GM18870 (cell line): ENCODE data around the gene CAPZA1.

Experiments
- ATAC-seq: cut with Tn5 transposase; IDR thresholded peaks from one replicate; pipeline ENCODE4 v1.9.1; 2021; ENCODE audit warnings: moderate library complexity; ENCODE audit not compliant: unreplicated experiment

CAPZA1 gene

DNA sequence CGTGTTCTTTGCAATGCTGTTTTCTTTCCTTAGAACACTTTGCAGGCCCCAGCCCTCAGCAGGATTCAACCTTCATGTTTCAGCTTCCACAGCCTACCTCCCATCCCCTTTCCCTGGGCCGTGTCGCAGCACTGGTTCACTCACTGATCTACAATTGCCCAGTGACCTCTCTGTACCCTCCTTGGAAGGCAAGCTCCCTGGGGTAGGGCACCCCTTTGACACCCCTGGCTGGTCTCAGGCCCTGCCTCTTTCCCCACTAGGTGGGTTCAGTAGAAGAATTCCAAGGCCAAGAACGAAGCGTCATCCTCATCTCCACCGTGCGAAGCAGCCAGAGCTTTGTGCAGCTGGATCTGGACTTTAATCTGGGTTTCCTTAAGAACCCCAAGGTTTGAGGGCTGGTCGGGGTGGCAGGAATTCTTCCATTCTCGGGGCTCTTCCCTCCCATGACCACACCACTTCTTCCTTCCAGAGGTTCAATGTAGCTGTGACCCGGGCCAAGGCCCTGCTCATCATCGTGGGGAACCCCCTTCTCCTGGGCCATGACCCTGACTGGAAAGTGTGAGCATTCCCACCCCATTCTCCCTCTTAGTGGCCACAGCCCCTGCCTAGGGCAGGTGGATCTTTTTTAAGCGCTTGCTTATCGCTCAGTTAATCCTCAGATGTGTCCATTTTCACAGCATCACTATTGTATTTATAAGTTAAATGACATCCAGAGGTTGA, 80.0 kb downstream of the CAPZA1 start:
- no peak for ATAC-seq

DNA sequence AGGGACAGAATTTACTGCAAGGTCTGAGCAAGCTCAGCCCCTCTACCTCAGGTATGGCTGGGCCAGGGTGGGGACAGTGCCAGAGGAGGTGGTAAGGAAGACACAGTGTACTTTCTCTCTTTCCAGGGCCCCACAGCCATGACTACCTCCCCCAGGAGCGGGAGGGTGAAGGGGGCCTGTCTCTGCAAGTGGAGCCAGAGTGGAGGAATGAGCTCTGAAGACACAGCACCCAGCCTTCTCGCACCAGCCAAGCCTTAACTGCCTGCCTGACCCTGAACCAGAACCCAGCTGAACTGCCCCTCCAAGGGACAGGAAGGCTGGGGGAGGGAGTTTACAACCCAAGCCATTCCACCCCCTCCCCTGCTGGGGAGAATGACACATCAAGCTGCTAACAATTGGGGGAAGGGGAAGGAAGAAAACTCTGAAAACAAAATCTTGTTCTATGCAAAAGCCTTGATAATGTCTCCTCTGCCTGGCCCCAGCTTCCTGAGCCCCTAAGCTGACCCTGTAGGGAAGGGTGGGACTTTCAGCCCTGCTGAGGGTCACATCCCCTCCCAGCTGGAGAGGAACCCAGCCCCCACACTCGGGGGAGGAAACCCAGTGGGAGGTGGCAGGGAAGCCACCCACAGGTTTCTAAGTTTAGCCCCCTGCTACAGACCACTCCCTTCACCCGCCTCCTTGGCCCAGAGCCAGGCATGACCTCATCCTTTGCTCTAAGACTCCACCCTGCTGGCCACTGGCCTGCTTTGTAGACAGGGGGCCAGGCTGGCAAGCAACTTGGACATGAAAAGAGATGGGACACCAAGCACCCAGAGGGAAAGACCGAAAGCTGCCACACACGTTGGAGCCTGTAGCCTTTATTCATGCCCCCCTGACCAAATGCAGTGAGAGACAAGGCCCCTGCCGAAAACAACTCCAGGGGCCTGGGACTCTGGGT, 80.9 kb downstream of the CAPZA1 start:
- ATAC-seq: peak; percentile 47

DNA sequence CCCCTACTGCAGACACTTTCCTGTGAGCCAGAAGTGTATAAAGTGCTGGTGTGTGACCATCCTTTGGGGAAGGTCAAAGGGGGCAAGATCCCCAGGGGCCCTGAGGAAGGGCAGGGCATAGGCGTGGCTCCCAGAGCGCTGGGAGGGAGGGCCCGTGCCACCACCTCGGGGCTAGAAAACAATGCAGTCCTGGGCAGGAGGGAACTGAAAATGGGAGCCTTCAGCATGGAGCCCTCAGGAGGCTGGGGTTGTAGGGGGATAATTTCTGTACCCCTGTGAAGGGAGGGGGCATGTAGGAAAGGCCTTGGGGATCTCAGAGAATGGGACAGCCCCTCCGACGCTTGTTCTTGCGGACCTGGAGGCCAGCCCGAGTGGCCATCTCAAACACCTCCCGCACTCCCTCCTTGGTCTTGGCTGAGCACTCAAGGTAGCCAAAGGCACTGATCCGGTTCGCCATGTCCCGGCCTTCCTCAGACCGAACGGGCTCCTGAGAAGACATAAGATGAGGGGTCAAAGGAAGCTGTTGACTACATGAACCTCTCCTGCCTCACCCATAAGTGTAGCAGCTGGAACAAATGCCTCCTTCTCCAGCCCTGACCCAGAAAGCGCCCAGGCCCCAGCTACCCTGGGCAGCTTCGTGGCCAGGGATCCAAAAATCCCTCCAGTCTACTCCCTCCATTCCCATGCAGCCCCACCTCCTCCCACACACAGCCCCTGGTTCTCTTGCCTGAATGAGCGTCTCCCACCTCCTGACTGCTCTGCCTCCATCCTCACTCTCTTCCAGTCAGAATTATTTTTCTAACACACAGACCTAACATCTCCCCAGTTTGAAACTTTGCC, 81.8 kb downstream of the CAPZA1 start:
- ATAC-seq: no peak

DNA sequence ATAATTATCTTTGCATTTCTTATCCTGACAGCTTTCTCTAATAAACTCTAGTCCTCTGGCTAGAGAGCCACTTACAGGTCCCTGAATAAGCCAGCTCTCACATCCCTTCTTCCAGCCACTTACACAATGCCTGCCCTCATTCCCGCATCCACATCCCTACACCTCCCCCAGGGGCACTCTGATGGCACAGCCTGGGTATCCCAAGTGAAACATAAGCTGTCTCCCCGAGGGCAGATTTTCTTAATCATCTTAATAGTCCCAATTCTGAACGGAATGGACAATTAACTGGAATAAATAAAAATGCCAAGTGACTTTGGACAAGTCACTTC, 82.4 kb downstream of the CAPZA1 start:
- ATAC-seq: no peak

DNA sequence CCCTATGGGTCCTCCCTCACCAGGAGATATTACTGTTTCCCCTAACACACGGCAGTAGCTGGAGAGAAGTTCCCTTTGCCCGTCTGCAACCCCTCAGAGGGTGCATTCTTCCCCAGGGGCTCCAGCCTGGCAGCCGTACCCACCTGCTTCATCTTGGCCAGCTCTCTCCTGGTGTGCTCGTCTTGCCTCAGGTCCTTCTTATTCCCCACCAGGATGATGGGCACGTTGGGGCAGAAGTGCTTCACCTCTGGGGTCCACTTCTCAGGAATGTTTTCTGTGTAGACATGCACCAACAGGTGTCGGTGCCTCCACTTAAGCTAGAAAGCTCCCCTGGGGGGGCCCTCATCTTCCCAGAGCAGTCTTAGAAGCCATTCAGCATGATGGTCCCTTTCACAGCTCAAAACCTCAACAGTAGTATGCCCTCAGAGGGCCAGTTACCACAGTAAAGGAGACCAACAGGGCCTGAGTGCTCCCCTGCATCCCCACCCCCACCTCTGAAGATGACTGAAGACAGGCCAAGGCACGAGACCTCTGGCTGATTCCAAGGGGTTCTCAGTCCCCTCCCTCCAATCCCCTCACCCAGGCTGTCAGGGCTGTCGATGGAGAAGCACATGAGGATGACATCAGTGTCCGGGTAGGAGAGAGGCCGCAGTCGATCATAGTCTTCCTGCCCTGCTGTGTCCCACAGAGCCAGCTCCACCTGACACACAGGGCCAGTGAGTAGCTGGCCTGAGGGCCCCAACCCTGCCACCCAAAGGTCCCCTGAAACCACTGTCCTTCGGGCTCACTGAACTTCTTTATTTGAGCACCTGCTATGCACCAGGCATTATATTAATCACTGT, 83.0 kb downstream of the CAPZA1 start:
- ATAC-seq: no peak

DNA sequence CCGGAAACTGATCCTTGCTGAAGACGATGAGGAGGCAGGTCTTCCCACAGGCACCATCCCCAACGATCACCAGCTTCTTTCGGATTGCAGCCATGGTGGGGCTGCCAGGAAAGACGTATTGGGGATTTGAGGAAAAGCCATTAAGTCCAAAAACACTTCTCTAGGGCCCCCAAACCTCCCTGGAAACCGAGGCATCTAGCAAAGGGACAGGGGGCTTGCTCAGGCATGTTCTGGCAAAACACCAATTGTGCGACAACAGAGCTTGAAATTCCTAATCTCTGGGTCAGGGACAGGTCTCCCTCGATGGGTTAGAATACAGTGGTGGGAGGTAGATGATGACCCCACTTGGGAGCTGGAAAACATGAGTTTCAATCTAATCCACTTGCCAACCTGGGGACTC, 84.1 kb downstream of the CAPZA1 start:
- no peak for ATAC-seq

DNA sequence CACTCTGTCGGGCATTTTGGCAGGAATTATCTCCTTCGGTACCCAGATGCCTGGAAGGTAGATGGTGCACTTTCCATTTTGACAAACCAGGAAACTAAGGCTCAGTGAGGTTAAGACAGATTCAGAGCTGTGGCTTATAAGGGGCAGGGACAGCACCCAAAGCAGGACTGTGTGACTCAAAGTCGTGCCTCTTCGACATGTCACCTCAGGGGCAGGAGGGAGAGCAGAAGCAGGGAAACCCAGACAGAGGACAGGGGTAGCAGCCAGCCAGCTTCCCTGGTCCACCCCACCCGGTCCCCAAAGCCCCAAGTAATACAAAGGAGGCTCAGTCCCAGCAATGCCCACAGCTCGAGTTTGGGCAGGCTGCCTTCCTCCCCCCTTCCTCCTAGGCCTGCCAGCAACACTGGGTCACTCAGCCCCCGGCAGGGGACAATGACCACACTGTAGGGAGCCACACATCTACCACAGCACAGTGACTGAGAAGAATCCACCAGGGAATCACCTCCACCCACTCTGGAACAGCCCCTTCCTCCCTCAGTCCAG, 84.8 kb downstream of the CAPZA1 start:
- ATAC-seq: no peak

DNA sequence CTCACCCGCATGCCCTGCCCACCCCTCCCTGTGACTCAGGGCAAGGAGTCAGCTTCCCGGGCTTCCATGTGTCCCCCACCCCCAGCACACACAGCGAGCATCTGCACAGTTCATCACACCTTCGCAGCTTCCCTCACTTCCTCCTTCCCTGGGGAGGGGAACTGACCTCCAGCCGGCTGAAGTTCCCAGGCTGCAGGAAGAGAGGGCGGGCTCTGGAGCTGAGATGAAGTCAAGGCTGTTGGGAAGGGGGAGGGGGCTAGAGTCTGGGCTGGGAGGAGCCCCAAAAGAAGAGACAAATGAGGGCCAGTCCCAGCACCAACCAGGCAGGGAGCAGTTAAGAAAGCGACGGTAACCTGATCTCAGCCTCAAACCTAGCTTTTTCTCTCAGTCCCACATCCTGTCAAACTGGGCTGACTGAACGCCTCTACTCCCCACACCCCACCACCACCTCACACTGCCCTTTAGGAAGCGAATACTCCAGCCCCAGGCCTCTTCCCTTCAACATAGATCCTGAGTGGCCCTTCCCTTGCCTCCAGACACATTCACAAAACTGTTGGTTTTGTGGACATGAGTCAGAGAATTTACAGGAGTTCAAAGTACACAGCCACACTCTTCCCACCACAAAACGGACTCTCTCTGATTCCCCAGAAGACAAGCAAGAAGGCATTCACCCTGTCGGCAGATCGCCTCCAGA, 85.4 kb downstream of the CAPZA1 start:
- ATAC-seq: peak; percentile 46

DNA sequence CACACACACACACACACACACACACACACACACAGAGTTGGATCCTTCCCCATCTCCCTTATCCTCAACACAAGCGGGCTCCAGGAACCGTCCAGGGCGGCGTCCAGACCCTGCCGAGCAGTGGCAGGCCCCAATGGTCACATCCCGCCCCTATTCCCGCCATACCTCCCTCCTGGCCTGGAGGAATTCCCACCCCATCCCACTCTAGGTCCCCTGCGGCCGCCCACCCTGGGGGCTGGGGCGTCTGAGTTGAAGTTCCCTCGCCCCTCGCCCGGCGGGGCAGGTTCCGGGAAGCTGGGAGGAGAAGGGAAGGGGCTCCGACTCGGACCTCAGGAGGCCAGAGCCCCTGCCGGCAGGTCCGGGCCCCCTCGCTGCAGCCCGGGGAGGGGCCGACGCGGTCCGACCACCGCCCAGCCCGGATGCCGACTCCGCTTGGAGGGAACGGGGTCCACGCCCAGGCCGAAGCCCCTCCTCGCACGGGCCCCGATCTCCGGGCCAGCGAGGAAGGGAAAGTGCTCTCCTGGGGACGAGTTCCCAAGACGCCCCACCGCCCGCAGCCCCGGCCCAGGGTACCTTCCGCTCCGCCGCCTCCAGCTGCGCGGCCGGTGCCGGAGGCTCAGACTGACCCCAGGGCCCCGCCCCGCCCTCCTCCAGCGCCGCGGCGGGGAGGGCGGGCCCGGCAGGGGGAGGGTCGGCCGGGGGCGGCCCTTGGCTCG, 87.0 kb downstream of the CAPZA1 start, which contains the start of gene RHOC:
RHOC (minus strand) TSS at position 623 of the 716 bp plus-strand sequence. CDS start 3,328 bp downstream, outside the sequence.
- peak; percentile 35 for ATAC-seq

DNA sequence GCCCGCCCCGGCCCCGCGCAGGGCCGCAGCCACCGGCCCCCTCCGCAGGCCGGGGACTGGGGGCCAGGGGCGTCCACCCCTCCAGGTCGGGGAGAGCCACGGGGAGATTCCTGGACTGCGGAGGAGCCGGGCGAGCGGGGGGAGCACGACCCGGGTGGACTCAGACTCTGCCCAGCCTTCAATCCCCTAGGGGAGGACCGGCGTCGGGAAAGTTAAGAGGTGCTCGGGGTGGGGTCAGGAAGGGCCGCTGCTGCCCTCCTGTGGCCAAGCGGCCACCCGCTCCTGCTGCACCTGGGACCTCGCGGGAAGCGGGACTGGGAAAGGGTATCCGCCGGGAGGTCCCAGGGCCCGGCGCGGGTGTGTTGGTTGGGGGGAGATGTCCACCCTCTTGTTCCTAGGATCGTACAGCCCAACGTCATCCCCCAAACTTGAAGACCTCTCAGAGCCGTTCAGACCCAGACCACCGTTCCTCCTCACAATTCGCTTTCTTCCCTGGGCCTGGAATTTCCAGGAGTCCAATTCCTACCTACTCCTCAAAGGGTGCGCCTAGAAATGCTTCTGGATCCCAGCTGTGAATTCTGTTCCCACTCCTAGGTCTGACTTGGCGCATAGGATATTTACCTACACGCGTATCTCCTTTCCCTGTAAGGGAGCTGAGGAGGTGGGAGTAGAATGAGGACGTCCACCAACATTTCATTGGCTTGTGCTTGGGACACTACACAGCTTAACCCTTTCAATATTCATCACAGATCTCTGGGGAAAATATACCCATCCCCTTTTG, 87.8 kb downstream of the CAPZA1 start:
- peak; percentile 45 for ATAC-seq

DNA sequence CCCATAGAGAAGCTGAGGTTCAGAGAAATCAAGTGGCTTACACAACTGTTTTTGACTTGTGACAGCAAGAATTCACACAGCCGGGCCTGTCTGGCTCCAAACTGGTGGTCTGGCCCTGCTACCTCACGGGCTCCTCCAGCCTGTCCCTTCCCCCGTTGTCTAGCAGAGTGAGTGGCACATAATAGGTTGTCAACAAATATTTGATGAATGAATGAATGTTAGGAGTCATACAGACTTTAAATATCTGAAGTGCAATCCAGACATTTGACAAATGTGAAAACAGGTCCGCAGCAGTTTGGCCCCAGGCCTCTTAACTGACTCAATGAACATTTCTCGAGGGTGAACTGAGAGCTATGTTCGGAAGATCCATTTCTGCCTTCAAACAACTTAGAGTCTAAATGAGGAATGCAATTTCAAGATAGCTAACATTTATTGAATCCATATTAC, 88.4 kb downstream of the CAPZA1 start:
- ATAC-seq: no peak

DNA sequence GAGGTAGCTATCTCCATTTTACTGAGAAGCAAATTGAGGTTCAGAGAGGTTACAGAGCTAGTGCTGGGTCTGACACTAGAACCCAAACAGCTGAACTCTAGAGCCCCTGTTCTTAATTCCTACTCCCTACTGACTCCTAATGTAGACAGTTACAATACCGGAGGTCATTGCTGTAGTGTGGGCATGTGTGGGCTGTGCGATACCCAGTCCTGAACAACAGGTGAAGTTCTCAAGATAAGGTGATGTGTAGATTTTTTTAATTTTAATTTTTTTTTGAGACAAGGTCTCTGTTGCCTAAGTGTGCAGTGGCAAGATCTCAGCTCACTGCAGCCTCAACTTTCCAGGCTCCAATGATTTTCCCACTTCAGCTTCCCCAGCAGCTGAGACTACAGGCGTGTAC, 88.9 kb downstream of the CAPZA1 start:
- no peak for ATAC-seq

DNA sequence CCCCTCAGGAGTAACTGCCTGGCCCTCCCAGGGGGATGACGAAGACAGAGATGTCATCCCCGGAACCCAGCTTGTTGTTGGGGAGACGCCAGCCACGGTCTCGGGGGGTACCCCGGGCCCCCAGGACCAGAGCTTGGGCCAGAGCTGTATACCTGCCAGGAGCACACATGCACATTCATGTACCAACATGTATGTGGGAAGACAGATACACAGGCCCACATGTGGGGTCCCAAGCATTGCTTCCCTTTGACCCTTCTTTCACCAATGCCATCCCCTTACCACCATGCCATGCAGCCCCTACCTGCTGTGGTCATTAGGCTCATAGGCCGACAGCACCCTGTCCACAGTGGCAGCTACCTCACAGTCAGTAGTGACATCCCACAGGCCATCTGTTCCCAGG, 90.5 kb downstream of the CAPZA1 start:
- ATAC-seq: no peak

DNA sequence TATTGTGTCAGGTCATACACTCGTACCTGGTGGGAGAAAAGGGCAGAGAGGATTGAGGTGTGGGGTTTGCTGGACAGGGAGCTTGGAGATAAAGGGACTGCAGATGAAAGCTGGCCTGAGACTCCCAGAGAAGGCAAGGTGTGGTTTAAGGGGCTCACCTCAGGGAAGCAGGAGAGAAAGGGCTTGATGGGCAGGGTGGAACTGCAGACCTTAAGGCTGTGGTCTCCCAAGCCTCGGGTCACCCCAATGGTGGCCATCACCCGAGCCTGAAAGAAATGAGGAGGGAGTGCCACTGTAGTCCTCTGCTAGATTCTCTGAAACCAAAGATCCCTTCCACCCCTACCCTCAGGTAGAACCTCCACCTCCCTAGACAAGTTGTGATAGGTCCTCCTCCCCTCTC, 91.0 kb downstream of the CAPZA1 start:
- ATAC-seq: no peak

DNA sequence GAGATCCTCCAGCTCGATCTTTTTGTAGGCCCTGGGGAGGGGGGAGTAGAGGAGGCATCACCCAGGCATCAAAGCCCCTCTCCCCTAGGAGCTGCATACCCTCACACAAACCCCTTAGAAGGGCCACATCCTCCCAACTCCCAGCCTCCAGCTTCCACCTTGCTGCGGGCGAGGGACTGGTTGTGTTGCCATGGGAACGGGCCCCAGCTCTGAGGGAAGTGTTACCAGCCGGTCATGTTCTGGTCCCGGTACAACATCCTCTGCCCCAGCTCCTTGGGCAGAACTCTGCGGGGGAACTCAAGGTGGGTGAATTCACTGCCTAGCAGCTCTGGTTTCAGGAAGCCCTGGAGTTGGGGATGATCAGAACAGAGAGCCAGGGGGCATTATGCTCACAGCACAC, 91.4 kb downstream of the CAPZA1 start:
- ATAC-seq: no peak

DNA sequence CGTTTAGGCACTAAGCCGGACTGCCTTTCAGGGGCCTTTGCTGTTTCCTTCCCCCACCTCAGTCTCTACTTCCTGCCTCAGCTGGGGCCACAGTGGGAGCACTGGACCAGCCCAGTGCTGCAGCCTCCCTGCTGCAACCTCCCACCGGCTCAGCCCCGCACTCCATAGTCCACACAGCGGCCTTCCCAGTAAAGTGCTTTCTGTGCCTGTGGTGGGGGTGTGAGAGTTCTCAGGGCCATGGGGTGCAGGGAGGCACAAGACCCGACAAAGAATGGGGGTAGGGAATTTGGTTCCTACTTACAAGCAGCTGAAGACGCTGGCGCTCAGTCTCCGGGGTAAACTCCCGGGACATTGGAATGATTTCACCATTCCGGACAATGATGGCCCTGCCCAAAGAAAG, 92.0 kb downstream of the CAPZA1 start:
- no peak for ATAC-seq

DNA sequence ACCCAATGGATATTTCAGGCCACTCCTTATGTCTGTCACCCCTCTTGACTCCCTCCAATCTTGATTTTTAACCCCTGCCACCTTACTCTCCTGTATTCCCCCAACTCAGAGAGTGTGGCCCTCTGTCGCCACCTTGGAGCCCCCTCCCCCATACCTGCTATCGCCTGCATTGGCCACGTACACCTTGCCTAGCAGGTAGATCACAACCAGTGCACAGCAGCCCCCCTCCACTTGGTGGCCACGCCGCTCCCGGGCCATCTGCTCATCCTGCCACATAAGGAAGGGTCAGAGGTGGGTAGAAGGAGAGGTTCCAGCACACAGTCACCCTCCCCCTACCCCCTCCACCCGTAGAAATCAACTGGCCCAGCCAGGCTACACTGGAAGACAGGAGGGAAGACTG, 92.6 kb downstream of the CAPZA1 start:
- ATAC-seq: no peak

DNA sequence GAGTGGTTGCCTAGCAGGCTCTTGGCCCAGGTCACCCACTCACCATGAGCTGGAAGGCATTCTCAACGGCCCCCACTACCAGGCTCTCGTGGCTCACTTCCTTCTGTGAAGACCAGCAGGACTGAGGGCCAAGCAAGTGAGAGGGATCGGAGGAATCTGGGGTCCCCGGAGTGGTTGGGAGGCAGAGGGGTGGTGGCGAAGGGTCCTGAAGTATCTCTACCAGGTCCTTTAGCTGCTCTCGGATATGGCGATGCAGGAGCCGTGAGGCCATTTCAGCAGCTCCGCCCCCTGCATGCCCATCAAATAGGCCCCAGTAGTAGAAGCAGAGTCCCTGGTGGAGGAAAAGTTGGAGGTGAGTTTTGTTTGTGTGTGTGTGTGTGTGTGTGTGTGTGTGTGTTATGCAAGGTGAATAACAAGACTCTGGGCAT, 93.1 kb downstream of the CAPZA1 start:
- no peak for ATAC-seq
